Endodermal cell (in vitro differentiated cells): ENCODE results near the gene KRTAP10-6. TPM values are rescaled to one million over a fixed set of nuclear protein-coding genes. Genes with fewer than 3 reads are reported as not detected.

ENCODE experiments used
- DNase-seq: peaks from one replicate; pipeline ENCODE4 v3.0.0-alpha.2; 2017
- H3K27ac ChIP-seq: 2 replicates; pipeline ENCODE4 v1.5.1; 2013; ENCODE audit warnings: mild to moderate bottlenecking, low read depth, low read length, moderate library complexity
- H3K27me3 ChIP-seq: 2 replicates; pipeline ENCODE4 v1.6.1; 2013; ENCODE audit warnings: mild to moderate bottlenecking, low read length, moderate library complexity; ENCODE audit not compliant: insufficient read depth, control insufficient read depth, poor library complexity, severe bottlenecking
- H3K36me3 ChIP-seq: 2 replicates; pipeline ENCODE4 v1.7.0; 2013; ENCODE audit warnings: mild to moderate bottlenecking, low read length, moderate library complexity; ENCODE audit not compliant: control insufficient read depth, insufficient read depth
- H3K4me1 ChIP-seq: one replicate; pipeline ENCODE4 v1.7.0; 2013; ENCODE audit warnings: low read length; ENCODE audit not compliant: control insufficient read depth, insufficient read depth
- H3K4me3 ChIP-seq: 2 replicates; pipeline ENCODE4 v1.5.1; 2013; ENCODE audit warnings: mild to moderate bottlenecking, low read length, moderate library complexity
- H3K9ac ChIP-seq: 2 replicates; pipeline ENCODE4 v1.6.1; 2013; ENCODE audit warnings: mild to moderate bottlenecking, low read length, moderate library complexity; ENCODE audit not compliant: poor library complexity, severe bottlenecking; ENCODE audit errors: extremely low read depth
- H3K9me3 ChIP-seq: 2 replicates; pipeline ENCODE4 v1.6.1; 2013; ENCODE audit warnings: mild to moderate bottlenecking, low read length, moderate library complexity; ENCODE audit not compliant: control insufficient read depth
- H3K27ac Mint-ChIP-seq: 2 replicates; pipeline ENCODE4 v1.8.0; 2020; ENCODE audit warnings: mixed read lengths
- H3K27me3 Mint-ChIP-seq: 2 replicates; pipeline ENCODE4 v1.8.0; 2021; ENCODE audit warnings: mild to moderate bottlenecking, mixed read lengths; ENCODE audit not compliant: insufficient read depth
- H3K36me3 Mint-ChIP-seq: 2 replicates; pipeline ENCODE4 v1.8.0; 2020; ENCODE audit warnings: low read depth, mixed read lengths
- H3K4me1 Mint-ChIP-seq: 2 replicates; pipeline ENCODE4 v1.8.0; 2020; ENCODE audit warnings: mixed read lengths
- H3K4me3 Mint-ChIP-seq: 2 replicates; pipeline ENCODE4 v1.8.0; 2020; ENCODE audit warnings: mild to moderate bottlenecking, moderate library complexity, mixed read lengths
- H3K9me3 Mint-ChIP-seq: 2 replicates; pipeline ENCODE4 v1.8.0; 2020; ENCODE audit warnings: mild to moderate bottlenecking, mixed read lengths
- CTCF ChIP-seq: fragments of 200-600 bp; sonication (generic); conservative IDR thresholded peaks from 2 replicates; pipeline ENCODE4 v1.5.0; 2021; ENCODE audit warnings: antibody characterized with exemption, mild to moderate bottlenecking
- WGBS, 2 experiments: methylation state at CpG; one replicate each; pipeline versions ENCODE4 v1.1.5 to v1.1.7; 2013; ENCODE audit warnings: missing lambda C conversion rate in 2 of 2, mixed read lengths in 1 of 2; ENCODE audit not compliant: insufficient coverage in 1 of 2, insufficient read length in 1 of 2; 5-methylcytosine and 5-hydroxymethylcytosine counted together
- total RNA-seq, 2 donors: library from RNA; stranded (reverse); fragmentation: NEBNext Ultra II Directional in 1 of 2; extraction: Animal tissue kit (Norgen Biotek cat#: 25700) in 1 of 2; gene quantifications; 2 replicates in 1 of 2; 3 replicates in 1 of 2; pipeline ENCODE4 v1.2.1, GENCODE V29; 2021

The KRTAP10-6 gene
- total RNA-seq, 2 donors from 2014 or later: not detected

DNA sequence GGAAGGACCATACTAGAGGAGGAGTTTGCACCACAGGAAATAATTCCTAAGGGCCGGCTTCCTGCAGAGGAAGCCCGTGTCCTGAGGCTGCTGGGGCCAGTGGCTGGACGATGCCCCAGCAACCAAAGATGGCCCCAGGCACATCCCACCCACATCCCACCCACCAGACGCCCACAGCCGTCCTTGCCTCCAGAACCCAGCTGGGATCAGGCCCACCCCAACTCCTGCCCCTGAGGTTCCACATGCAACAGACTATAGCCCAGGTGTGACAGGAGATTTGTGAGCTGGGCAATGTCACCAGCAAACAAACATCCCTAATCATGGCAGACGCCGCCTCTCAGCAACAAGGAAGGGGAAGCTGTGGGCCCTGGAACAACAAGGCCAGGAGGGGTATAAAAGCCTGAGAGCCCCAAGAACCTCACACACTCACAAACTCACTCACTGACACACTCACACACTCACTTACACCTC, 34.4 kb upstream of the KRTAP10-6 start, which contains the start of gene KRTAP10-9:
Gene KRTAP10-9, plus strand, starts transcription at position 421 of the 471 bp plus-strand sequence. CDS start 79 bp downstream, outside the sequence.
- peak; percentile 29 for DNase-seq
- H3K27me3 ChIP-seq: no peaks in the 10 kb centered on the region
- Mint-ChIP-seq H3K36me3 (peaks cover 2% of the 10 kb centered on the region), H3K4me1 (no peaks in the 10 kb centered on the region), H3K9me3 (peaks cover 43% of the 10 kb centered on the region), H3K4me3 (no peak within 1 kb of the TSS), H3K27me3 (peaks cover 1% of the 10 kb centered on the region), H3K27ac (no peak within 1 kb of the TSS)
- no peaks in the 10 kb centered on the region for H3K4me1 ChIP-seq
- 86 to 100% methylated on average over 2 to 7 of the region's 7 CpGs for WGBS, 2 experiments
- H3K4me3 ChIP-seq: no peak within 1 kb of the TSS
- H3K9me3 ChIP-seq: peaks cover 34% of the 10 kb centered on the region
- no peak within 1 kb of the TSS for H3K27ac ChIP-seq
- H3K36me3 ChIP-seq: no peaks in the 10 kb centered on the region
- no peak within 1 kb of the TSS for H3K9ac ChIP-seq
- TF ChIP-seq CTCF: no peak

GRCh38 chr21:44626262-44626661, 34.0 kb upstream of the KRTAP10-6 start:
- peak; percentile 30 for DNase-seq
- Mint-ChIP-seq H3K27ac (no peak overlapping the region), H3K9me3 (peaks cover 41% of the 10 kb centered on the region), H3K36me3 (no peaks in the 10 kb centered on the region), H3K27me3 (peaks cover 1% of the 10 kb centered on the region), H3K4me1 (no peaks in the 10 kb centered on the region), H3K4me3 (no peak overlapping the region)
- WGBS, 2 experiments: 83 to 95% methylated on average over 9 to 10 of the region's 10 CpGs
- TF ChIP-seq CTCF: no peak
- Histone ChIP-seq H3K4me3 (no peak overlapping the region), H3K4me1 (no peaks in the 10 kb centered on the region), H3K27me3 (no peaks in the 10 kb centered on the region), H3K36me3 (no peaks in the 10 kb centered on the region), H3K27ac (no peak overlapping the region), H3K9me3 (peaks cover 34% of the 10 kb centered on the region), H3K9ac (no peak overlapping the region)

GRCh38 chr21:44625756-44626155, 33.5 kb upstream of the KRTAP10-6 start:
- H3K4me3 Mint-ChIP-seq: no peak overlapping the region

More at GRCh38 chr21:44625756-44626155, 33.5 kb upstream of the KRTAP10-6 start:
- Histone ChIP-seq H3K9me3 (peaks cover 36% of the 10 kb centered on the region), H3K4me3 (no peak overlapping the region), H3K27me3 (no peaks in the 10 kb centered on the region), H3K9ac (no peak overlapping the region), H3K27ac (no peak overlapping the region), H3K36me3 (no peaks in the 10 kb centered on the region), H3K4me1 (no peaks in the 10 kb centered on the region)
- Mint-ChIP-seq H3K27ac (no peak overlapping the region), H3K36me3 (no peaks in the 10 kb centered on the region), H3K9me3 (peaks cover 39% of the 10 kb centered on the region), H3K4me1 (no peaks in the 10 kb centered on the region), H3K27me3 (peaks cover 1% of the 10 kb centered on the region)
- 93 to 96% methylated on average over 2 to 6 of the region's 7 CpGs for WGBS, 2 experiments
- peak; percentile 18 for DNase-seq
- no peak for TF ChIP-seq CTCF
